ENCODE data around the gene CAMTA1.

- TF ChIP-seq CTCF (optimal IDR thresholded peaks at IDR 0.05 in 1 of 3, IDR thresholded peaks at IDR 0.05 in 1 of 3, conservative IDR thresholded peaks at IDR 0.05 in 1 of 3; ENCODE audit: extremely low read depth in 1 of 3, insufficient read depth in 2 of 3, low read length in 3 of 3) (no peak), EZH2 (IDR thresholded peaks at IDR 0.05; ENCODE audit: low read length) (no peak)
These were observed 670.8 kb downstream of the CAMTA1 start for GRCh38 chr1:7455796-7456721.

All from keratinocyte (primary cell).